WTC11 (cell line): ENCODE measurements around the gene CCDC185.

Experiments used
- TF ChIP-seq, protein P1 (sequence below): fragments of 200-600 bp; IDR thresholded peaks from 2 replicates; pipeline ENCODE4 v1.8.0; 2022; ENCODE audit warnings: antibody characterized with exemption
- TF ChIP-seq, protein P2 (sequence below): sonication (generic); formaldehyde crosslinking; IDR thresholded peaks from 2 replicates; pipeline ENCODE4 v1.8.0; 2022; ENCODE audit warnings: mild to moderate bottlenecking, missing genetic modification reagents
- TF ChIP-seq, protein P3 (sequence below): sonication (generic); formaldehyde crosslinking; IDR thresholded peaks from 2 replicates; pipeline ENCODE4 v1.8.1; 2023; ENCODE audit warnings: mild to moderate bottlenecking, missing genetic modification reagents, moderate library complexity

DNA sequence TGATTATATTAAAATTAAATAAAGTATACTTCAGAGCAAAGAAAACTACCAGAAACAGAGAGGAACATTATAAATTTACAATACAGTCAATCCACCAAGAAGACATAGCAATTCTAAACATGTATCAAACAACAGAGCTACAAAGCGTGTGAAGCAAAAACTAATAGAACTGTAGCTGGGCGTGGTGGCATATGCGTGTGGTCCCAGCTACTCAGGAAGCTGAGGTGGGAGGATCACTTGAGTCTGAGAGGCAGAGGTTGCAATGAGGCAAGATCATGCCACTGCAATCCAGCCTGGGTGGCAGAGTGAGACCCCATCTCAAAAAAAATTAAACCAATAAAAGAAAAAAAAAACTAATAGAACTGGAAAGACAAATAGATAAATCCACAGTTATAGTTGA lies 12.3 kb downstream of the CCDC185 start:
- TF ChIP-seq, protein P1, sequence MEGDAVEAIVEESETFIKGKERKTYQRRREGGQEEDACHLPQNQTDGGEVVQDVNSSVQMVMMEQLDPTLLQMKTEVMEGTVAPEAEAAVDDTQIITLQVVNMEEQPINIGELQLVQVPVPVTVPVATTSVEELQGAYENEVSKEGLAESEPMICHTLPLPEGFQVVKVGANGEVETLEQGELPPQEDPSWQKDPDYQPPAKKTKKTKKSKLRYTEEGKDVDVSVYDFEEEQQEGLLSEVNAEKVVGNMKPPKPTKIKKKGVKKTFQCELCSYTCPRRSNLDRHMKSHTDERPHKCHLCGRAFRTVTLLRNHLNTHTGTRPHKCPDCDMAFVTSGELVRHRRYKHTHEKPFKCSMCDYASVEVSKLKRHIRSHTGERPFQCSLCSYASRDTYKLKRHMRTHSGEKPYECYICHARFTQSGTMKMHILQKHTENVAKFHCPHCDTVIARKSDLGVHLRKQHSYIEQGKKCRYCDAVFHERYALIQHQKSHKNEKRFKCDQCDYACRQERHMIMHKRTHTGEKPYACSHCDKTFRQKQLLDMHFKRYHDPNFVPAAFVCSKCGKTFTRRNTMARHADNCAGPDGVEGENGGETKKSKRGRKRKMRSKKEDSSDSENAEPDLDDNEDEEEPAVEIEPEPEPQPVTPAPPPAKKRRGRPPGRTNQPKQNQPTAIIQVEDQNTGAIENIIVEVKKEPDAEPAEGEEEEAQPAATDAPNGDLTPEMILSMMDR, result no peak
- TF ChIP-seq, protein P2, sequence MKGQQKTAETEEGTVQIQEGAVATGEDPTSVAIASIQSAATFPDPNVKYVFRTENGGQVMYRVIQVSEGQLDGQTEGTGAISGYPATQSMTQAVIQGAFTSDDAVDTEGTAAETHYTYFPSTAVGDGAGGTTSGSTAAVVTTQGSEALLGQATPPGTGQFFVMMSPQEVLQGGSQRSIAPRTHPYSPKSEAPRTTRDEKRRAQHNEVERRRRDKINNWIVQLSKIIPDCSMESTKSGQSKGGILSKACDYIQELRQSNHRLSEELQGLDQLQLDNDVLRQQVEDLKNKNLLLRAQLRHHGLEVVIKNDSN, result no peak
- TF ChIP-seq, protein P3, sequence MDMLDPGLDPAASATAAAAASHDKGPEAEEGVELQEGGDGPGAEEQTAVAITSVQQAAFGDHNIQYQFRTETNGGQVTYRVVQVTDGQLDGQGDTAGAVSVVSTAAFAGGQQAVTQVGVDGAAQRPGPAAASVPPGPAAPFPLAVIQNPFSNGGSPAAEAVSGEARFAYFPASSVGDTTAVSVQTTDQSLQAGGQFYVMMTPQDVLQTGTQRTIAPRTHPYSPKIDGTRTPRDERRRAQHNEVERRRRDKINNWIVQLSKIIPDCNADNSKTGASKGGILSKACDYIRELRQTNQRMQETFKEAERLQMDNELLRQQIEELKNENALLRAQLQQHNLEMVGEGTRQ, result no peak
